Esophagus squamous epithelium (tissue), 5 donors: ENCODE data around the gene GNAI1. TPM values are rescaled to one million over a fixed set of nuclear protein-coding genes. Genes with fewer than 3 reads are reported as not detected.

Source experiments
- DNase-seq: peaks from one replicate; lab custom pipeline; 2025; lab: John Stamatoyannopoulos, UW
- H3K27ac ChIP-seq, 4 donors: fragments of 200-600 bp; sonication (generic); one replicate each; pipeline ENCODE4 v1.5.1; 2016 to 2019; ENCODE audit warnings: mild to moderate bottlenecking in 1 of 4
- H3K27me3 ChIP-seq, 4 donors: fragments of 200-600 bp; sonication (generic); 1 replicate in 3 of 4; 2 replicates in 1 of 4; pipeline versions ENCODE4 v1.5.1 to v1.6.0; 2017 to 2021; ENCODE audit warnings: antibody characterized with exemption in 1 of 4
- H3K36me3 ChIP-seq, 3 donors: fragments of 200-600 bp; sonication (generic); one replicate each; pipeline ENCODE4 v1.5.1; 2016 to 2019
- H3K4me1 ChIP-seq, 3 donors: fragments of 200-600 bp; sonication (generic); one replicate each; pipeline ENCODE4 v1.5.1; 2017 to 2019
- H3K4me3 ChIP-seq, 4 donors: fragments of 200-600 bp; sonication (generic); 1 replicate in 3 of 4; 2 replicates in 1 of 4; pipeline ENCODE4 v1.5.1; 2016 to 2019; ENCODE audit warnings: mild to moderate bottlenecking in 2 of 4, moderate library complexity in 1 of 4
- H3K9me3 ChIP-seq, 3 donors: fragments of 200-600 bp; sonication (generic); one replicate each; pipeline ENCODE4 v1.5.1; 2016 to 2019
- POLR2A ChIP-seq, 4 donors: fragments of 450-650 bp; IDR thresholded peaks; one replicate each; pipeline ENCODE4 v1.6.1; 2017; ENCODE audit warnings: antibody characterized with exemption in 4 of 4, mild to moderate bottlenecking in 4 of 4, moderate library complexity in 3 of 4
- WGBS, 2 donors: methylation state at CpG; one replicate each; pipeline ENCODE4 v1.1.5; 2018; 5-methylcytosine and 5-hydroxymethylcytosine counted together
- intact Hi-C: fragments of 100-400 bp; cut with DNase I; formaldehyde crosslinking; loops from one replicate; pipeline ENCODE4 v1.15.0; 2022
- total RNA-seq, 4 donors: library from RNA; depleted of rRNA; stranded (reverse); fragments of >200 nt; gene quantifications; one replicate each; pipeline ENCODE4 v1.1.0, GENCODE V29; 2016
- TF ChIP-seq, protein P1 (sequence below), 6 experiments: fragments of 450-650 bp in 4 of 6; fragments of 200-600 bp in 2 of 6; sonication (generic) in 2 of 6; IDR thresholded peaks; one replicate each; pipeline ENCODE4 v1.5.1; 2016 to 2019; ENCODE audit warnings: antibody characterized with exemption in 6 of 6, mild to moderate bottlenecking in 4 of 6, moderate library complexity in 4 of 6
- donor health status: DM: yes; HTN: yes; CAD: no.

The GNAI1 gene
- total RNA-seq, 4 donors from 2014 or later: 27.3 to 46.3 (median 38.8) TPM

DNA sequence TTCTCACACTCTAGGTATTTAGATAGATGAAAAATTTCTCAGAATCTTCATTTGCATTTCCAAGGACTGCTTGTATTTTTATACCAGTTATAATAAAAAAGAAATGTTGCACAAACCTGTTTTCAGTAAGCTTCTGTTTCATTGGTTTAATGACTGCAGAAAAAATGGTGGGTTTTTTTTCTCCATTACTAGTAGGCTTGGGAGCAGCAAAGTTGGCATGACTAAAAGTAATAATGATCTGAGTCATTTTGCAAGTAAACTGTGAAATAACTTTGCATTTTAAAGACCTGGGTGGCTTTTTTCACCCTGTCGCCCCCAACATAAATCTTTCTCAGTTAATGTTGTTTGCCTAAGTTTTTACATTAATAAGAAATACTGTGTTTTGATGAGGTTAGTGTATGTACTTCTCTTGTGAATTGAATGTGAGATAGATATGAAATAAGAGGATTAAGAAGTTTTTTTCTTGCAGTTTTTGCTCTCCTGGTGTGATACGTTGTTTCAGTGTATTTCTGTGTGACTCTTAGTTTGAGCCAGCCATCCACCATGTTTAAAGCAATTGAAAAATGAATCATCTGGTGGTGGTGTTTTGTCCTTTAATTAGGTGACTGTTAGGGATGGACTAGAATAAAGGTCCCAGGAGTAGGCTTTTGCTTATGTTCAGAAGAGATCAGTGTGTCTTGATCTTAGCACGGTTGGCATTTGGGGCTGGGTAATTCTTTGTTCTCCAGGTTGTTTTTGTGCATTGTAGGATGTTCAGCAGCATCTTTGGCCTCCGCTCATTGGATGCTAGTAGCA, 1.8 kb downstream of the GNAI1 start:
- peaks cover 0 to 4% (median 0%) of the 10 kb centered on the region in 4 donors for H3K27me3 ChIP-seq
- intact Hi-C loops: no loop called here
- no peak for DNase-seq
- no peaks in the 10 kb centered on the region for H3K9me3 ChIP-seq
- H3K36me3 ChIP-seq: no peaks in the 10 kb centered on the region
- WGBS, 2 donors: 18 to 19% methylated on average over 4 of the region's 4 CpGs
- H3K27ac ChIP-seq: peak overlapping the region; percentile 5 to 98 (median 94)
- peak overlapping the region; percentile 86 to 95 (median 92) for H3K4me3 ChIP-seq
- peaks cover 0 to 69% (median 31%) of the 10 kb centered on the region in 3 donors for H3K4me1 ChIP-seq
- no peak for TF ChIP-seq POLR2A (IDR thresholded peaks at IDR 0.05)
- TF ChIP-seq, protein P1, sequence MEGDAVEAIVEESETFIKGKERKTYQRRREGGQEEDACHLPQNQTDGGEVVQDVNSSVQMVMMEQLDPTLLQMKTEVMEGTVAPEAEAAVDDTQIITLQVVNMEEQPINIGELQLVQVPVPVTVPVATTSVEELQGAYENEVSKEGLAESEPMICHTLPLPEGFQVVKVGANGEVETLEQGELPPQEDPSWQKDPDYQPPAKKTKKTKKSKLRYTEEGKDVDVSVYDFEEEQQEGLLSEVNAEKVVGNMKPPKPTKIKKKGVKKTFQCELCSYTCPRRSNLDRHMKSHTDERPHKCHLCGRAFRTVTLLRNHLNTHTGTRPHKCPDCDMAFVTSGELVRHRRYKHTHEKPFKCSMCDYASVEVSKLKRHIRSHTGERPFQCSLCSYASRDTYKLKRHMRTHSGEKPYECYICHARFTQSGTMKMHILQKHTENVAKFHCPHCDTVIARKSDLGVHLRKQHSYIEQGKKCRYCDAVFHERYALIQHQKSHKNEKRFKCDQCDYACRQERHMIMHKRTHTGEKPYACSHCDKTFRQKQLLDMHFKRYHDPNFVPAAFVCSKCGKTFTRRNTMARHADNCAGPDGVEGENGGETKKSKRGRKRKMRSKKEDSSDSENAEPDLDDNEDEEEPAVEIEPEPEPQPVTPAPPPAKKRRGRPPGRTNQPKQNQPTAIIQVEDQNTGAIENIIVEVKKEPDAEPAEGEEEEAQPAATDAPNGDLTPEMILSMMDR (IDR thresholded peaks at IDR 0.05): no peak

DNA sequence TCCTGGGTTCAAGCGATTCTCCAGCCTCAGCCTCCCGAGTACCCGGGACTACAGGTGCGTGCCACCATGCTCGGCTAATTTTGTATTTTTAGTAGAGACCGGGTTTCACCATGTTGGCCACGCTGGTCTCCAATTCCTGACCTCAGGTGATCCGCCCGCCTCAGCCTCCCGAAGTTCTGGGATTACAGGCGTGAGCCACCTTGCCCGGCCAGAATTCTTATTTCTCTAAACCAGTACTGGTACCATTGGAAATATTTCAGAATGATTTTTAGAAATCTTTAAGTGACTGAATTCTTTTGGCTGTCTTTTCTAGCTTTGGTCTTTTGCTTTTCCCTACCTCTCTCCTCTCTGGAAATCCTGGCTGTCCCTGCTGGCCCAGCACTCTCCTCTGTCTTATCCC, 2.8 kb downstream of the GNAI1 start:
- intact Hi-C loops: no loop called here
- H3K4me3 ChIP-seq: peak overlapping the region in 2 of 4 donors; percentile 1 to 36
- no peak for DNase-seq
- WGBS, 2 donors: 80 to 95% methylated on average over 11 to 12 of the region's 12 CpGs
- TF ChIP-seq, protein P1 (IDR thresholded peaks at IDR 0.05): no peak
- no peak for TF ChIP-seq POLR2A (IDR thresholded peaks at IDR 0.05)
- H3K4me1 ChIP-seq: peaks cover 0 to 78% (median 31%) of the 10 kb centered on the region in 3 donors
- H3K9me3 ChIP-seq: no peaks in the 10 kb centered on the region
- H3K27ac ChIP-seq: peak overlapping the region in 1 of 4 donors; percentile 26
- H3K36me3 ChIP-seq: no peaks in the 10 kb centered on the region
- peaks cover 0 to 4% (median 0%) of the 10 kb centered on the region in 4 donors for H3K27me3 ChIP-seq

DNA sequence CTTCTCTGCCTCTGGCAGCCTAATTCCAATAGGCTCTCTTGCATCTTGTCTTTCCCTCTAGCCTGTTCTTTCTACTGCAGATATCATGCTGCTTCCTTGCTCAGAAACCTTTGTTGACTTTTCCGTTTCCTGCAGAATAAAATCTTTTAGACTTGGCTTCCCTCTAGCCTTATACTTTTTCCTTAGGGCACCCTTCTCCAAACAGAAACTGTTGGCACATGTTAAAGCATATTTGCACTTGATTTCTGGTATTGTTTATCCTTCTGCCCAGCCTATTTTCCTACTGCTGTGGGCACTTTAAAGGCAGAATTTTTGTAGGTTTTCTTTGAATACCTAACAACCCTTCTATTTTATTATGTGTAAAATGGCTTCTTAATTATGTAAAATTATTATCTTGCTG, 4.6 kb downstream of the GNAI1 start:
- peaks cover 0 to 4% (median 0%) of the 10 kb centered on the region in 4 donors for H3K27me3 ChIP-seq
- WGBS, 2 donors: 10 to 13% methylated on average over 1 of the region's 1 CpG
- no peaks in the 10 kb centered on the region for H3K9me3 ChIP-seq
- peaks cover 0 to 82% (median 24%) of the 10 kb centered on the region in 3 donors for H3K4me1 ChIP-seq
- no peaks in the 10 kb centered on the region for H3K36me3 ChIP-seq
- no peak for DNase-seq
- H3K4me3 ChIP-seq: peak overlapping the region in 1 of 4 donors; percentile 21
- intact Hi-C loops: no loop called here
- TF ChIP-seq, protein P1 (IDR thresholded peaks at IDR 0.05): no peak
- TF ChIP-seq POLR2A (IDR thresholded peaks at IDR 0.05): no peak
- H3K27ac ChIP-seq: peak overlapping the region in 3 of 4 donors; percentile 0 to 44 (median 32)

DNA sequence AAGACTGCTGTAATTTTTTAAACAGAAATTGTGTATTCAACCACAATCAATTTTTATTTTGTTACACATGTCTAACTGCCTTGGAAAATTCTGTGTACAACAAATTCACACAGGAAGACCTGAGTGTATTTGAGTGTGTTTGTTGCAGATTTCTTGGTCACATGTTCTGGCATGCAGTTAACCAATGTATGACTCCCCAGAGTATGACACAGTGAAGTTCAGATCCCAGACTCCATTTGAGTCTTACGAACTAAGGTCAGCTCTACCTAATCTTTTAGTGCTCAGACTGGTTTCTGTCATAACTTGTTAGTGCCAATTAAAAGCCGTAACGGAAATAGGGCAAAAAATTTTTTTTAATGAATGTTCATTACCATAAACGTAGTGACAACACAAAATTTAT, 5.8 kb downstream of the GNAI1 start:
- no peak for DNase-seq
- WGBS, 2 donors: 46 to 69% methylated on average over 4 of the region's 4 CpGs
- intact Hi-C loops: no loop called here
- H3K4me1 ChIP-seq: peaks cover 0 to 92% (median 24%) of the 10 kb centered on the region in 3 donors
- no peaks in the 10 kb centered on the region for H3K27me3 ChIP-seq
- H3K36me3 ChIP-seq: no peaks in the 10 kb centered on the region
- H3K9me3 ChIP-seq: no peaks in the 10 kb centered on the region
- H3K27ac ChIP-seq: peak overlapping the region in 2 of 4 donors; percentile 52 to 55
- no peak for TF ChIP-seq POLR2A (IDR thresholded peaks at IDR 0.05)
- no peak overlapping the region for H3K4me3 ChIP-seq

DNA sequence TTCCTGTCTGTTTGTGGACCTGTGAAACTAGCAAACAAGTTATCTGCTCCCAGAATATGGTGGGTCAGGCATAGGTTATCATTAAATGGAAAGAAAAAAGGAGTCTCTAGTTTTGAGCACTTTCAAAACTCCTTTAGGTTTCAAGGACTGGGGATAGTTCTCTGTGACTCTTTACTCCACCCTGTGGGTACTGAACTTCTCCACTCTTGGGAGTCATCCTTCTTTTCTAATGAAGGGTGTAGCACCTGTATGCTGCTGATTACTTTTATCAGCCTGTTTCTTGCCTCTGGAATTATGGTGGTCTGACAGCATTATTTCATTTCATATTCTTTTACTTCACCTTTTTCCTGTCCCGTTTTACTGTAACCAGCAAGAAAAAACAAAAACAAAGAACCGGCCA, 6.7 kb downstream of the GNAI1 start:
- no peak for DNase-seq
- intact Hi-C loops: no loop called here
- TF ChIP-seq, protein P1 (IDR thresholded peaks at IDR 0.05): no peak
- no peak for TF ChIP-seq POLR2A (IDR thresholded peaks at IDR 0.05)
- H3K36me3 ChIP-seq: no peaks in the 10 kb centered on the region
- H3K27ac ChIP-seq: peak overlapping the region in 1 of 4 donors; percentile 24
- H3K27me3 ChIP-seq: no peaks in the 10 kb centered on the region
- 62 to 73% methylated on average over 2 of the region's 2 CpGs for WGBS, 2 donors
- no peak overlapping the region for H3K4me3 ChIP-seq
- no peaks in the 10 kb centered on the region for H3K9me3 ChIP-seq
- peaks cover 0 to 98% (median 31%) of the 10 kb centered on the region in 3 donors for H3K4me1 ChIP-seq
